ENCODE data around the gene CDKN1C.

CDKN1C gene

DNA sequence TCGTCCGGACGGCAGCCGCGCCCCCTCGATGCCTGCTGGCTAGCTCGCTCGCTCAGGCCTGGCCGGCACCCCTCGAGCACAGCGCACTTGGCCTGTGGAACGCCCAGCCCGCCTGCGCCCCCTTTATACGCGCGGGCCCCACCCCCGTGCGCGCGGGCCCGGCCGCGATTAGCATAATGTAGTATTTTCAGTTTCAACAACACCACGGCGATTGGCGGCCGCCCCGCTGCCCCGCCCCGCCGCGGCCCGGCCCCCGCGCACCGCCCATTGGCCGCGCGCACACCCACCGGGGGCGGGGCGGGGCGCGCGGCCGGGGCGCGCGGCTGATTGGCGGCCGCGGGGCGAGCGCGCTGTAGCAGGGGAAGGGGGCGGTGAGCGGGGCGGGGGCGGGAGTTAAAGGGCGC, at the start of gene CDKN1C:
Gene CDKN1C (minus strand): TSS at position 98 of the 404 bp plus-strand sequence. CDS start 319 bp downstream, outside the sequence.
- DNase-seq (ENCODE audit: low read depth) = no peak

DNA sequence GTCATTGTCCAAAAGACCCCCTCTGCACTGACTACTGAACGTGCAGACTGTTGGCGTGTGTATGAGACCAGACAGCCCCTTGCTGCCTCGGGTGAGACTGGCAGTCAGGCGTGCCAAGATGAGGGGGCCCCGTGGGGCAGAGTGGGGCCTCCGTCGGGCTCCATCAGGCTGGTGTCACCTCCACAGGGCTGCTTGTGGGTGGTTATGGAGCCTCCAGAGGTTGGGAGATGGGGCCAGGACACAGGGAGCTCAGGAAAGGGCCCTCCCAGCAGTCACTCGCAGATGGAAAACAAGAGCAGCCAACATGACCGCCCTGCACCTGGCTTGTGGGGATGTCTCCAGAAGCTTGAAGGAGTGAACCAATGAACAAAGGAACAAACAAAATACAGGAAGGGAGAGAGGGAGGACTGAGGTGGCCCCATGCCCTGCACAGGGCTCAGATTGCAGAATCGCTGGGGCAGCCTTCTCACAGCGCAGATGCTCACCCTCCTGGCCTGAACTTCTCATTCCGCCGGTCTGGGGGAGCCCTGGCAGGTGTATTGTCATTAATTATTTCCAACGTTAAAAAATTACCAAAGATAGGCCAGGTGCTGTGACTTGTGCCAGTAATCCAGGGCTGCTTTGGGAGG, 49.1 kb upstream of the CDKN1C start:
- no peak for DNase-seq (ENCODE audit: low read depth)

DNA sequence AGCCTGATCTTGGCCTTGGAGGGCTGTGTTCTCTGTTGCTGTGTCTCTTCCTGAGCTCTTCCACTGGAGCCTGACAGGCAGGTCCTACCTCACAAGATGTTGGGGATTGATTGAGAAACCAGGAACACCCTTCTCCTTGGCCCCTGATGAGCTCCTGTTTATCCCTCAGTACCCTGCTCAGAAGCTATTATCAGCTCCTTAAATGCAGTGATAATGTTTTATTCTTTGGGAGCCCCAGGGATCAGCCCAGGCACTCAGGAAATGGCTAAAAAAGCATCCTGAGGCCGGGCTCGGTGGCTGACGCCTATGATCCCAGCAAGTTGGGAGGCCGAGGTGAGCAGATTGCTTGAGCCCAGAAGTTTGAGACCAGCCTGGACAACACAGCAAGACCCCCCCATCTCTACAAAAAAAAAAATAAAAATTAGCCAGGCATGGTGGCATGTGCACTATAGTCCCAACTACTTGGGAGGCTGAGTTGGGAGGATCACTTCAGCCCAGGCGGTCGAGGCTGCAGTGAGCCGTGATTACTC, 48.5 kb upstream of the CDKN1C start:
- DNase-seq (ENCODE audit: low read depth) = no peak

DNA sequence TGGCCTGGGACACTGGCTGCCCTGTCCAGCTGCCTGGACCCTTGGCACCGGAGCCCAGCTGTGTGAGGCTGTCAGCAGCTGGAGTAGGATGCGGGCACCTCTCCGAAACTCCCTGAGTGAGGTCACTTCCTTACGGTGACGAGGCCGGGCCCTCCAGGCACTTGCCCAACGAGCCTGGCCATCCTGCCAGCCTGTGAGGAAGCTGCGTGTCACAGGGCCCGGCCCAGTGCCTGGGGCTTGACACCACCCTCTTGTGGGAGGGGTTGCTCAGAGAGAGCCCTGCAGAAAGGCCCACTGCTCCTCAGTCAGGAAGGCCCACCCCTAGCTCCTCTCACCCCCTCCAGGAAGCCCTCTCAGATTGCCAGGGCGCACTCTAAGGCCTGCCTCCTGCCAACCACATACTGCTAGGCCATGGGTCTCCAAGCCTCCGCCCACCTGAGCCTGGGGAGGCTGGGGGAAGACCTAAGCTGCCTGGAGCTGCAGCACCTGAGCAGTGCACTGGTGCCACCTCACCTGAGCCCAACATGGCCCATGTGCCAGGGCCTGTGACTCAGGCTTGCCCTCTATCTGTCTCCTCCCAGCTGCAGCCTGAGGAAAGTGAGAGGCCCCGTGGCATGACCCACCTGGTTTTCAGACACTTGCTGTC, 47.9 kb upstream of the CDKN1C start:
- peak; percentile 66 for DNase-seq (ENCODE audit: low read depth)

DNA sequence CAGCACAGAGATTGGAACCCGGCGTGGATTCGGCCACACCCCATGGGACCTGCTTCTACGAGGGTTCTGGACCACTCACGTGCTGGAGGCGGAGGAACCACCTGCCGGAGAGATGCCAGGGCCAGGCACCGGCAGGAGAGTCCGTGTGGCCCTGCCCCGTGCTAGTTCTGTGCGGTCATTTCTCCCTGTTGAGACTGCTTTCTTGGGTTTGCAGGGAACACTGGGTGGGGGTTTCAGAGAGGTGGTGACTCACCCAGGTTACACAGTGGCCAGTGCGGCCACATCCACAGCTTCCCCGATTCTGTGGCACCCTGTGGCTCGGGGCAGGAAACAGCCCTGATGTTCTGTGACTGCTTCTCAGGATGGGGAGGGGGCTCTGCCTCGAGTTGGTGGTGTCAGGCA, 47.3 kb upstream of the CDKN1C start:
- no peak for DNase-seq (ENCODE audit: low read depth)

DNA sequence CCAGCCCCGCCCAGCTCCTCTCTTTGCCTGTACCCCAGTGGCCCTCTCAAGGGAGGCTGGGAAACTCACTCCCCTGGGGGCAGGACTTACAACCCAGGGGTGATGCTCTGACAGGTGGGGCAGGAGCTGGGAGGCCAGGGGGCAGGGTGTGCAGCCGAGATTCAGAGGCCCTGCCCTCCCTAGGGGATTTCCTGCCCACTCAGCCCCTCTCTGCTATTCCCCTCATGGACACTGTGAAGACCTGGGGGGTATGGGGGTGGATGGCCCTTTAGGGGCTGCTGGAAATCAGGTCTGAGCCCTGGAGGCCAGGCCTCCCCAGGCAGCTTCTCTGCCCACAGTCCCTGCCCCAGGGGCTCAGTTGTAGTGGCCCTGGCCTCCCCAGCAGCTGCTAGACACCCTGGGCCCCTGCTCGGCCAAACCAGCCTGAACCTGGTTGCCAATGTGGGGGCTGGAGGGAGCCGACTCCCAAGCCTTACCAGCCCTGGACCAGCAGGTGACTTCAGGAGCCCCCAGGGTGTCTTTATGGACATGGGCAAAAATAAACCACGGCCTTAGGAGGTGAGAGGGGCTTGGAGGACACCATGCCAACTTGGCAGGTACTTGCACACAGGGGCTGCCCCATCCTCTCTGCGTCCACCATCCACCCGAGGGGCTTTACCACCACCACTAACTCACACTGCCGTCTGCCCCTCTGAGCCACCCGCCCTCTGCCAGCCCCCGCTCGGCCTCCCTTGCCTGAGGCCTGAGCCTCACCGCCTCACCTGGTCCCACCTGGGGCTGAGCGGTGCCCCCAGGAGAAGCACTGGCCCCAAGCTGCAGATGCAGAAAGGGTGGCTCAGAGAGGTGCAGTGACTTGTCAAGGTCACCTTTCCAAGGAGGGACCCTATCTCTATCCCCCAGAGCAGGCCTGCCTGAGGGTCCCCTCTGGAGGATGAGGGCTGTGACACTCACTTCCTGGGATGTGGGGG, 46.5 kb upstream of the CDKN1C start:
- no peak for DNase-seq (ENCODE audit: low read depth)

DNA sequence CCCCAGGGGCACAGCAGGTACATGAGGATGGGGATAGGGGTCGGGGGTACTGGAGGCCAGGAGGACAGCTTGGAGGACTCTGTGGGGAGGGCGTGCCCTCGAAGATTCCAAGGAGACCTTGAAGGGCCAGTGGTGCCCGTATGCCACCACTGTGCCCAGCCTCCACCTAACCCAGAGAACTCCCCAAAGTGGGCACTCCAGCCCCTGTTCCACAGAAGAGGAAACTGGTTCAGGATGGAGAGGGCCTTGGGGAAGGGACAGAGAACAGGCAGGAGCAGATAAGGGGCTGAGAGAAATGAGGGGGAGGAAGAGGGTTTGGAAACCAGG, 45.8 kb upstream of the CDKN1C start:
- DNase-seq (ENCODE audit: low read depth) = no peak

DNA sequence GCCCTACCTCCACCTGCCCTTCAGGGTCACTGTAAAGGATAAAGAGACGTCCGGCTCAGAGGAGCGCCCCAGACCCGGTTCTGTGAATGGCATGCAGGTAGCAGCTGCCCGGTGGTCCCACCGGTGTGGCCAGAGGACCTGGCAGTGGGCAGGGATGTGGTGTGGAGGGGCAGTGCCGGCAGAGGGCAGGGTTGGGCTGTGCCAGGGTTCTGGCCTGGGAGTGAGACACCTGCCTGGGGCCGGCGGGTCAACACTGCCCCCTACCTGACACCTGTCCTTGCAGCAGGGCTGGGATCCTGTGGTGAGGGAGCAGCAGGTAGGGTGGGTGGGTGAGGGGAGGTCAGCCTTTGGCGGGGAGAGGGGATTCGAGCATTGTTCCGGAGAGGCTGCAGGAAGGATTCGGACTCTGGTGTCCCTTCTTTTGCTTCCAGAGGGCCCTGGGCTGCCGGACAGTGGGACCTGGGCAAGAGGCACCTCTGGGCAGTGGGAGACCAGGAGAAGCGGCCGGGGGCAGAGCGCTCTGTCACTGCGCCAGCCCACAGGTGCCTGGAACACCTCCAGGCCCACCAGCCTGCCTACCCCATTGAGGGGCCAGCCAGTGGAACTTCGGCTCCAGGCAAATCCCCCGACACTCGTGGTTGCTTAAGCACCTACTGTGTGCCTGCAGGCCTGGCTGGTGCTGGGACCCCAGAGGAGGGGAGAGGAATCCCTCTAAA, 45.3 kb upstream of the CDKN1C start:
- DNase-seq (ENCODE audit: low read depth) = no peak

DNA sequence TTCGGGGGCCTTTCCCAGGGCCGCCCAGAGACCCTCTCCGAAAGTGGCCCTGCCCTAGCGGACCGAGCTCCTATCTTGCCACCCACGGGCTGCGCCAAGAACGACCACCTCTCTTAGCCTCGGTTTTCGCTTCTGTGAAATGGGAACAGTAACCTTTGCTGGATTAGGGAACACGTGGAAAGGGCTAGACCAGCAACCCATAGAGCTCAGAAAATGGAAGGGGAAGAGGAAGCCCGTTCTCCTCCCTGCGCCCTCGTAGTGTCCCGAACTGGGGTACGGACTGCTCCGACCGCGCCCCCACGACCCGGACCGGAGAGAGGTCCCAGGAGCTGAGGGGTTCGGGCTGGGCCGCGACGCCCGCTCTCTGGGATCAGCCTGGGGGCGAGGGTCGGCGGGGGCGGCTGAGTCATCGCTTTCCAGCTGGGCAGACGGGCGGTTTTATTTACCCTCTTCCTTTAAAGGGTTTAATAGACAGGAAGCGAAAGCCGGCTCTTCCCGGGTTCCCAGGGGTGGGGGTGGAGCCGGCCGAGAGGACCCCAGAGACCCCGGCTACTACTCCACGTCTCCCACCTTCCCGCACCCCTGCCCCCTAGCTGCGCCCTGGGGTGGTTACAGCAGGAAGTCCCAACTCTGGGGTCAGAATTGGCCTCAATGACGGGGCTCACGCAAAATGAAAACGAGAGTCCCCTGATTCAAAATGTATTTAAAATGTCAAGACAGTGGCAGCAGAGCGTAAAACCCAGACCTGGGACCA, 44.6 kb upstream of the CDKN1C start:
- no peak for DNase-seq (ENCODE audit: low read depth)

DNA sequence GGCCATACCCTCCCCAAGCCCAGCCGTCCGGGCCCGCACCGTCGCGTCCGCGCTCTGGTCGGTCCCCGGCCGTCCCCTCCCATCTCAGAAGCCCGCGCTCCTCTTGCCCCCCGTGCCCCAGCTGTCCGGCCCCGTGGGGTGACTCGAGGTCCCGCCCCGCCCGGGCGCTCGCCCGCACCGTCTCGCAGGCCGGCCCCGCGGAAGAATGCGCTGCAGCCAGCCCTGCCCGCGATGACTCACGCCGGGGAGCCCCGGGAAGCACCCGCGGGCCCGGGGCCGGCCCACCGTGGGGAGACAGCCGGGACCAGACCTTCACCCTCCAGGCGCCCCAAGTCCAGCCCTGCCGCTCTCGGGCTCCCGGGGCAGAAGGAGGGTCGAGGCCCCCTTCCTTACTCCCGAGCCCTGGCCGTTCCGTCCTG, 44.0 kb upstream of the CDKN1C start:
- no peak for DNase-seq (ENCODE audit: low read depth)

DNA sequence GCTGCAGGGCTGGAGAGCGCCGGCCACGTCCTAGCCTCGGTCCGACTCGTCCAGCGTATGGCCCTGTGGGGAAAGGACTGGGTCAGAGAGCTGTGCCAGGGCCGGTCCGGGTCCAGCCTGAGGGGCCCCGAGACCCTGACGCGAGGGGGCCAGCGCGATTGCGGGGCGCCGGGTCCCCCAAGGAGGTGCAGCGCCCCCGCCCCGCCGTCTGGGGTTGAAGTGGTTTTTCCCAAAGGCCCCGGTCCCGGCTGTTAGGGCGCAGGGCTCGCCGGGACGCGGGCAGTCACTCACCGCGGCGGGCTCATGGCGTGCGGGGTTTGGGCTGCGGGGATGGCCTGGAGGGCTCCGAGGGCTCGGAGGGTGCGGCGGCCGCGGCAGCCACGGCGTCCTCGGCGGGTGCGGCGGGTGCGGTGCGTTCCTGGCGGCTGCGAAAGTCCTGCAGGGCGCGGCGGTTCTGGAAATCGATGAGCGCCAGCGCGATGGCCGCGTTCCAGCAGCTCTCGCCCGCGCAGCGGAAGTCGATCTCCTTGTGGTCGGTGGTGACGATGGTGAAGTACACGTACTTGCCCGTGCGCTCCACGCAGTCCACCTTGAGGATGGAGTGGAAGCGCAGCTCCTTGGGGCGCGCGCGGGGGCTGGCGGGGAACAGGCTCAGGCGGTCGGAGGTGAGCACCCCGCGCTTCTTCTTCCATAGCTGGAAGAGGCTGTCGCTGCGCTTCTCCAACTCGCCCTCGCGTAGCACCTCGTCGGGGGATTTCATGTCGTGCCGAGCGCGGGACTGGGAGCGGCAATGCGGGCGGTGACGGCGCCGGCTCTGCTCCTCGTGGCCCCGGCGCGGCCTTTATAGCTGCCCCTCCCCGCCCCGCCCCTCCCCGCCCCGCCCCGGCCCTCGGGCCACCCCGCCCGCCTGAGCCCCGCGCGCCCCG, 43.3 kb upstream of the CDKN1C start, which contains the start of gene PHLDA2:
Gene PHLDA2 (minus strand): TSS at position 816 of the 926 bp plus-strand sequence. CDS start 56 bp downstream, at position 760.
- DNase-seq (ENCODE audit: low read depth) = no peak

DNA sequence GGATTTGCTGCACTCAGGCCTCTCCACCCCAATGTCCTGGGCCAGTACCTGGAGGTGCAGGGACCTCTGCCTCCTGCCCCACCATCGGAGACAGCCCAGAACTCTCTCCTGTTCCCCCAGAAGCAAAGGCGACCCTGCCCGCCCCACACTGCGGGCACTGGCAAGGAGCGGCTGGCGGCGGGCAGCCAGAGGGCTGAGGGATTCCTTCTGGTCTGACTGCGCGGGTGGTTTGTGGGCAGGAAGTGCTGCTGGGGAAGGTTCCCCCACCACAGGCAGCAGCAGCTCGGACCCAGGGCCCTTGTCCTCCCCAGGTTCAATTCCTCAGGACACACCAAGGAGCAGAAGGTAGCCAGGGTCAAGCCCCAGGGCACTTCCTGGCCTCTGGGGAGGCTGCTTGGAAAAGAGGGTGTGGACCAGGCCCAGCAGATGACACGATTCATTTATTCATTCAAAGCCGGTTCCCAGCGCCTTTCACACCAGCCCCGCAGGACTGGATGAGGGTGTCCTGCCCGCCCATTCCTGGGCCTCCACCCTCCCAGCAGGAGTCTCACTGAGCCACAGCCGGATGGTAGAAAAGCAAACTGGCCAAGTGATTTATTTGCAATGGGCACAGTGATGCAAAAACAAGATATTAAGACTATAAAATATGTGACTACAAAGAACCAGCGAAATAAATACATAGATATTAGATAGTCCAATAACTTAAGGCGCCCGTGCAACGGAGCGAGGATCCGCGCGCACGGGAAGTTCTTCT, 42.5 kb upstream of the CDKN1C start:
- no peak for DNase-seq (ENCODE audit: low read depth)

DNA sequence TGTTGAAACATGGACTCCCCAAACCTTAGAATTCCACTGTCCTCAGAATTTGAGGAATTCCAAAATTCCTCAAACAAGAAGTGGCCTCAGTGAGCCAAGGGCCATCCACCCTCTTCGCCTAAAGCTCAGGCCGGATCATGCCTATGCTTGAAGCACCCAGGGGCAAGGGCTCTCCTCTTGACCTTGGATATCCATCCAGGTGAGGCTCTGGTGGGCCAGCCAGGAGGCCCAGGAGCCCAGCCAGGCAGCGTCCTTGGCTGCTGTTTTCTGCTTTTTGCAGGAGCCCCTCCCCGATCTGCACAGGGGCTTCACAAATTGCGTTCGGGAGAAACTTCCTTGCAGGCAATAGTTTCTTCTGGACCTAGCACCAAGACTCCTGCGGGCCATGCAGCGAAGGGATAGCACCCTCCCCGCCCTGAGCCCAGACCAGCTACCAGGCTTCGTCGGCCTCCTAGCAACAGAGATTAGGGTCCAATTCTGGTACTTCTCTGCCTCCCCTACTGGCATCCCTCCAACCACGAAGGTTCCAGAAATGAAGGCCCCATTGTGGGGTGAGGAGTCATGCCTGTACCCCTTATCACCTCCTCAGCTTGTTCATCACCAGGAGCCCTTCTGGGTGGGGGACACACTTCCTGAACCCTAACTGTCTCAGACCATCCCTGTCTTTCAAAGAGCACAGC, 41.7 kb upstream of the CDKN1C start:
- no peak for DNase-seq (ENCODE audit: low read depth)

DNA sequence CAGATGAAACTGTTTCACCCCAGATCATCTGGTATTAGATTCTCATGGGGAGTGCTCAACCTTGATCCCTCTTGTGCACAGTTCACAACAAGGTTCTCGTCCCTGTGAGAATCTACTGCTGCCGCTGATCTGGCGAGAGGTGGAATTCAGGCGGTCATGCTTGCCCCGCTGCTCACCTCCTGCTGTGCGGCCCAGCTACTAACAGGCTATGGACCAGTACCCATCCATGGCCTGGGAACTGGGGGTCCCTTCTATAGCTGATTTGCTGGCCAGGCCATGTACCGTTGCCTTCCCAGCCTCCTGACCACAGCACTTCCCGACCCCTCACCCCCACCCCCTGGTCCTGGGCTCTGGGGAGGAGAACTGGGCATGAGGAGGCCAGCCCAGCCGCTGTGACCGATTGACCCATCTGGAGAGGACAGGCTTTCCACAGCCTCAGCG, 41.1 kb upstream of the CDKN1C start:
- DNase-seq (ENCODE audit: low read depth) = no peak

DNA sequence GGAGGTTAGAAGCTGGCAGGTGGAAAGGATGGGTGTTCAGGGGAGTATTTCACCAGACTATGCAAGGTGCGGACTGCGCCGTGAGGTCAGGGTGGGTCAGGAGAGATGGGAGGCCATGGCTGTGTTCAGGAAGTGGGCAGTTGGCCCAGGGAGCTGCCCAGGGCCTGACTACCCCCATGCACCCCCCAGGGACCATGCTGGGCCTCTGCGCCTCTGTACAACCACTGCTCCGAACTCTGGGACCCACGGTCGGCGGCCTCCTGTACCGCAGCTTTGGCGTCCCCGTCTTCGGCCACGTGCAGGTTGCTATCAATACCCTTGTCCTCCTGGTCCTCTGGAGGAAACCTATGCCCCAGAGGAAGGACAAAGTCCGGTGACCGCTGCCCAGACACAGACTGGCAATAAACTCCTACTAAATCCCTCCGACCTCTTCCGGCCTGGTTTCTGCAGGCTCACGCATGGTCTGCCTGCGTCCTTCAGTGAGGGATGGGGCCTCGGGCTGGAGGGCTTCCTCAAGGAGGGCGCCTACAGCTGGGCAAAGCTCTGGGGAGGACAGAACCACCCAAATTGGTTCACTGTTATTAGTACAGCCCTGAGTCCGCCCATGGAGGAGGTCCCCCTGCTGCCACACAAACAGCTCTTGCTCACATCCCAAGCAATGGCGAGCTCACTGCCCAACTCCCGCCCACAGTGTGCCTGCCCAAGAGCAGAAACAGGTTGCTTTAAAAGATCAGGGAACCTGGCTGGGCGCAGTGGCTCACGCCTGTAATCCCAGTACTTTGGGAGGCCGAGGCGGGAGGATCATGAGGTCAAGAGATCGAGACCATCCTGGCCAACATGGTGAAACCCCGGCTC, 39.5 kb upstream of the CDKN1C start:
- no peak for DNase-seq (ENCODE audit: low read depth)

DNA sequence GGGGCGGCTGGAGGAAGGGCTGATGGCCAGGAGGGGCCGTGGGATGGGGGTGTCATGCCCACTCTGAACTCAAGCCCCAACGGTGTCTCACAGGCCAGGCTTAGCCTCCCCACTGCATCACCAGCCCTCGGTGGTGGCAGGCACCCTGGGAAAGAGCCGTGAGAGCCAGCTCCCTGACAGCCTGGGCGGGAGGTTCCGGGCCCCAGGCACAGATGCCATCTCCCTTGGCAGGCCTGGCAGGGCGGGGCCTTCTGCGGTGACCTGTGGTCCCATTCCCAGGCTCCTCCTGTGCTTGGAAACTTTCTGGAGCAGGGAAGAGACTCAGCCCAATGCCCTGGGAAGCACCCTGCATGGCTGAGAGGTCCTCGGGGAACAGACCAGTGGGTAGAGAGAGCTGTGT, 38.8 kb upstream of the CDKN1C start:
- no peak for DNase-seq (ENCODE audit: low read depth)

Data from GM04504 (cell line).